Upper lobe of left lung (tissue), 4 donors: ENCODE data around the gene FAF1.

Experiments
- CTCF ChIP-seq, 6 experiments: fragments of 450-650 bp in 4 of 6; fragments of 200-600 bp in 2 of 6; sonication (generic) in 2 of 6; IDR thresholded peaks; one replicate each; pipeline ENCODE4 v1.5.1; 2016 to 2019; ENCODE audit warnings: antibody characterized with exemption in 6 of 6
- EP300 ChIP-seq, 4 donors: sonication (generic); formaldehyde crosslinking; IDR thresholded peaks; one replicate each; pipeline ENCODE4 v1.5.1; 2017; ENCODE audit warnings: antibody characterized with exemption in 4 of 4, control low read depth in 2 of 4

GRCh38 chr1:50416553-50417453, 543.3 kb downstream of the FAF1 start:
- TF ChIP-seq CTCF (IDR thresholded peaks at IDR 0.05) (no peak), EP300 (IDR thresholded peaks at IDR 0.05) (no peak)
